Stimulated activated CD8-positive, alpha-beta memory T cell treated with anti-CD3 and anti-CD28 coated beads, Interleukin-2, amount 100 ng/mL, for 48 hours (primary cell): ENCODE results near the gene MAP7.
"Not testable (repeated sequence)": the region's sequence is repeated elsewhere in the genome, so short reads cannot be mapped to it uniquely, and the experiment has no call there.

Source experiments
- DNase-seq, 2 donors: peaks; one replicate each; pipeline ENCODE4 v3.0.0-alpha.2; 2020; ENCODE audit warnings: low read depth in 2 of 2

MAP7 gene

GRCh38 chr6:136550330-136551071, at the start of gene MAP7:
Gene MAP7 (minus strand): TSS chr6:136550422. CDS start chr6:136550408, 14 bp downstream.
- peak; percentile 34 to 51 for DNase-seq

- no peak for DNase-seq
Observed at GRCh38 chr6:136599329-136600011, 49.2 kb upstream of the MAP7 start.

GRCh38 chr6:136598048-136598447, 47.8 kb upstream of the MAP7 start:
- DNase-seq: no peak

- no peak for DNase-seq
Observed at GRCh38 chr6:136594671-136595070, 44.4 kb upstream of the MAP7 start.

- DNase-seq: peak; percentile 4 to 16
Observed at GRCh38 chr6:136593748-136594490, 43.7 kb upstream of the MAP7 start.

- no peak for DNase-seq
Observed at GRCh38 chr6:136592930-136593673, 42.9 kb upstream of the MAP7 start.

GRCh38 chr6:136591617-136592016, 41.4 kb upstream of the MAP7 start:
- no peak for DNase-seq

- not testable (repeated sequence) for DNase-seq
Observed at GRCh38 chr6:136590846-136591245, 40.6 kb upstream of the MAP7 start.

GRCh38 chr6:136587527-136587926, 37.3 kb upstream of the MAP7 start:
- DNase-seq: no peak

GRCh38 chr6:136586295-136586694, 36.1 kb upstream of the MAP7 start:
- DNase-seq: no peak

- not testable (repeated sequence) for DNase-seq
Observed at GRCh38 chr6:136585523-136585922, 35.3 kb upstream of the MAP7 start.

- not testable (repeated sequence) for DNase-seq
Observed at GRCh38 chr6:136584290-136584689, 34.1 kb upstream of the MAP7 start.

GRCh38 chr6:136582711-136583471, 32.7 kb upstream of the MAP7 start:
- no peak for DNase-seq

- DNase-seq: no peak
Observed at GRCh38 chr6:136579800-136580199, 29.6 kb upstream of the MAP7 start.

- no peak for DNase-seq
Observed at GRCh38 chr6:136576821-136577220, 26.6 kb upstream of the MAP7 start.

GRCh38 chr6:136571496-136571895, 21.3 kb upstream of the MAP7 start:
- DNase-seq: no peak

- DNase-seq: no peak
Observed at GRCh38 chr6:136571065-136571464, 20.8 kb upstream of the MAP7 start.

GRCh38 chr6:136568129-136568528, 17.9 kb upstream of the MAP7 start:
- no peak for DNase-seq

- DNase-seq: no peak
Observed at GRCh38 chr6:136567688-136568087, 17.5 kb upstream of the MAP7 start.

- no peak for DNase-seq
Observed at GRCh38 chr6:136566851-136567250, 16.6 kb upstream of the MAP7 start.

- DNase-seq: no peak
Observed at GRCh38 chr6:136566007-136566487, 15.8 kb upstream of the MAP7 start.
